PC-9 (cell line): ENCODE measurements around the gene NEFH.

Experiments used
- EZH2 ChIP-seq: fragments of 200-600 bp; sonication (generic); IDR thresholded peaks from 2 replicates; pipeline ENCODE4 v1.8.0; 2017; ENCODE audit warnings: antibody characterized with exemption, low read depth
- TF ChIP-seq, protein P1 (sequence below): fragments of 200-600 bp; sonication (generic); conservative IDR thresholded peaks from 2 replicates; pipeline ENCODE4 v1.6.1; 2017; ENCODE audit warnings: mixed run types, antibody characterized with exemption, mild to moderate bottlenecking, moderate library complexity

DNA sequence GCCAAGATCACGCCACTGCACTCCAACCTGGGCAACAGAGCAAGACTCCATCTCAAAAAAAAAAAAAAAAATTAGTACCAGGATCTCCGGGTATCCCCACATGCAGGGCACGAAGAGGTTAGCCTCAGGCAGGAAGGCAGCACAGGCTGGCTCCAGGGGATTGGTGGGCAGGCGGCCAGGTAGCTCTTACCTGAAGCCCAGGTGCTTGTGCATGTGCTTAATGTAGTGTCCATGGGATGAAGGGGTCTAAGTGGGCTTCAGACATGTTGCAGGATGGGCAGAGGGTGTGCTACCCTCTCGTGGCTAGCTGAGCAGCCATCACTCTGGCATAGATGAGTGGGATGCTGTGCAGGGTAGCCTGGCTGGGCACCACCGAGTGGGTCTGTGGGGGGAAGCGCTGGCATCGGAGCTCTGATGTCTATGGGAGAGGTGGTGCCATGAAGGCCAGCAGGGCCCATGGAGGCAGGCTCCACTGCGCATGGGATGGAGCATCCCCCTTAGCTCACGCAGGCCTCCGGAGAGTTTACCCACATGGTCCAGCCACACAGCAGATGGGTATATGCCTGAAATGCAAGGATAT is 30.6 kb upstream of the NEFH start:
- TF ChIP-seq, protein P1, sequence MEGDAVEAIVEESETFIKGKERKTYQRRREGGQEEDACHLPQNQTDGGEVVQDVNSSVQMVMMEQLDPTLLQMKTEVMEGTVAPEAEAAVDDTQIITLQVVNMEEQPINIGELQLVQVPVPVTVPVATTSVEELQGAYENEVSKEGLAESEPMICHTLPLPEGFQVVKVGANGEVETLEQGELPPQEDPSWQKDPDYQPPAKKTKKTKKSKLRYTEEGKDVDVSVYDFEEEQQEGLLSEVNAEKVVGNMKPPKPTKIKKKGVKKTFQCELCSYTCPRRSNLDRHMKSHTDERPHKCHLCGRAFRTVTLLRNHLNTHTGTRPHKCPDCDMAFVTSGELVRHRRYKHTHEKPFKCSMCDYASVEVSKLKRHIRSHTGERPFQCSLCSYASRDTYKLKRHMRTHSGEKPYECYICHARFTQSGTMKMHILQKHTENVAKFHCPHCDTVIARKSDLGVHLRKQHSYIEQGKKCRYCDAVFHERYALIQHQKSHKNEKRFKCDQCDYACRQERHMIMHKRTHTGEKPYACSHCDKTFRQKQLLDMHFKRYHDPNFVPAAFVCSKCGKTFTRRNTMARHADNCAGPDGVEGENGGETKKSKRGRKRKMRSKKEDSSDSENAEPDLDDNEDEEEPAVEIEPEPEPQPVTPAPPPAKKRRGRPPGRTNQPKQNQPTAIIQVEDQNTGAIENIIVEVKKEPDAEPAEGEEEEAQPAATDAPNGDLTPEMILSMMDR, result no peak
- TF ChIP-seq EZH2, result no peak
